Endothelial cell of umbilical vein (primary cell): ENCODE measurements around the gene MINK1. TPM values are rescaled to one million over a fixed set of nuclear protein-coding genes. Genes with fewer than 3 reads are reported as not detected.

Experiments
- BruUV-seq: library from RNA; stranded (reverse); fragments of 400-500 nt; replicated peaks from 2 replicates; lab custom pipeline; 2021; lab: Mats Ljungman, UMichigan
- CTCF ChIA-PET: fragments of 300-600, 350-600 bp; sonication (Branson Sonifier 250); formaldehyde crosslinking; loops from one replicate; lab custom pipeline; 2021; ENCODE audit warnings: antibody characterized with exemption, inconsistent platforms; lab: Charles Lee
- POLR2A ChIA-PET: fragments of 300-600, 350-600 bp; sonication (Branson Sonifier 250); formaldehyde crosslinking; loops from one replicate; lab custom pipeline; 2021; ENCODE audit warnings: antibody characterized with exemption, inconsistent platforms; lab: Charles Lee
- DNase-seq: peaks from one replicate; pipeline ENCODE4 v3.0.0-alpha.2; 2011; ENCODE audit warnings: low read depth, low spot score
- FAIRE-seq: peaks from 2 replicates; lab custom pipeline; 2011; peaks lifted over from hg19 to GRCh38; lab: Jason Lieb, UNC
- H2AFZ ChIP-seq: 2 replicates; pipeline ENCODE4 v1.6.0; 2012; ENCODE audit warnings: low read depth, low read length, control low read depth, inconsistent platforms
- H3K27ac ChIP-seq: 2 replicates; pipeline ENCODE4 v1.5.1; 2011; ENCODE audit warnings: low read depth, mild to moderate bottlenecking, control low read depth, low read length, moderate library complexity; ENCODE audit not compliant: insufficient read depth
- H3K27me3 ChIP-seq, 2 experiments: 2 replicates each; pipeline versions ENCODE4 v1.6.0 to v1.6.1; 2011; ENCODE audit warnings: low read length in 2 of 2, mixed read lengths in 1 of 2; ENCODE audit not compliant: control insufficient read depth in 2 of 2, insufficient read depth in 2 of 2
- H3K36me3 ChIP-seq, 2 experiments: 2 replicates in 1 of 2; 3 replicates in 1 of 2; pipeline ENCODE4 v1.5.1; 2011; ENCODE audit warnings: low read length in 2 of 2, mild to moderate bottlenecking in 1 of 2, moderate library complexity in 1 of 2; ENCODE audit not compliant: control insufficient read depth in 2 of 2, insufficient read depth in 2 of 2; ENCODE audit errors: extremely low read depth in 1 of 2
- H3K4me1 ChIP-seq: 3 replicates; pipeline ENCODE4 v1.5.1; 2011; ENCODE audit warnings: mild to moderate bottlenecking, low read length; ENCODE audit not compliant: control insufficient read depth, insufficient read depth; ENCODE audit errors: extremely low read depth
- H3K4me2 ChIP-seq: 2 replicates; pipeline ENCODE4 v1.6.1; 2011; ENCODE audit warnings: low read length, control low read depth, mixed read lengths; ENCODE audit not compliant: insufficient read depth
- H3K4me3 ChIP-seq, 3 experiments: fragments of 200-600 bp in 1 of 3; sonication (generic), shearing (Covaris generic) in 1 of 3; replicated peaks in 1 of 3; 2 replicates each; pipeline ENCODE4 v1.5.1; 2011 to 2016; ENCODE audit warnings: control low read depth in 3 of 3, low read length in 3 of 3, mild to moderate bottlenecking in 2 of 3, inconsistent platforms in 1 of 3, low read depth in 1 of 3, moderate library complexity in 1 of 3; ENCODE audit not compliant: insufficient read depth in 1 of 3
- H3K79me2 ChIP-seq: 2 replicates; pipeline ENCODE4 v1.6.0; 2012; ENCODE audit warnings: low read length, inconsistent platforms; ENCODE audit not compliant: control insufficient read depth, insufficient read depth
- H3K9ac ChIP-seq: replicated peaks from 2 replicates; pipeline ENCODE3; 2011; ENCODE audit warnings: low read length, control low read depth; ENCODE audit not compliant: insufficient read depth; ENCODE audit errors: extremely low read depth
- H3K9me1 ChIP-seq: replicated peaks from 3 replicates; pipeline ENCODE4 v1.6.0; 2011; ENCODE audit warnings: mild to moderate bottlenecking, low read length; ENCODE audit not compliant: control insufficient read depth, insufficient read depth; ENCODE audit errors: extremely low read depth
- H3K9me3 ChIP-seq: replicated peaks from 2 replicates; pipeline ENCODE4 v1.5.1; 2012; ENCODE audit warnings: low read length, inconsistent platforms; ENCODE audit not compliant: control insufficient read depth, insufficient read depth
- H4K20me1 ChIP-seq: replicated peaks from 2 replicates; pipeline ENCODE3; 2011; ENCODE audit warnings: mild to moderate bottlenecking, low read length; ENCODE audit not compliant: control insufficient read depth, insufficient read depth; ENCODE audit errors: extremely low read depth
- CTCF ChIP-seq, 2 donors: IDR thresholded peaks; 1 replicate in 1 of 2; 2 replicates in 1 of 2; pipeline ENCODE4 v1.5.1; 2011; ENCODE audit warnings: low read length in 2 of 2, mild to moderate bottlenecking in 2 of 2, moderate library complexity in 2 of 2, control low read depth in 1 of 2, inconsistent platforms in 1 of 2, low read depth in 1 of 2; ENCODE audit not compliant: insufficient read depth in 1 of 2; ENCODE audit errors: extremely low read depth in 1 of 2
- EZH2 ChIP-seq: IDR thresholded peaks from 2 replicates; pipeline ENCODE4 v1.6.1; 2012; ENCODE audit warnings: borderline replicate concordance, low read depth, mild to moderate bottlenecking, moderate library complexity, low read length, inconsistent platforms; ENCODE audit not compliant: severe bottlenecking
- FOS ChIP-seq: IDR thresholded peaks from 2 replicates; pipeline ENCODE4 v1.6.1; 2011; ENCODE audit warnings: mild to moderate bottlenecking, low read length, moderate library complexity, borderline replicate concordance; ENCODE audit not compliant: insufficient read depth
- GATA2 ChIP-seq: IDR thresholded peaks from 2 replicates; pipeline ENCODE4 v1.7.0; 2011; ENCODE audit warnings: low read depth, mild to moderate bottlenecking, moderate library complexity, mixed read lengths, low read length; ENCODE audit not compliant: insufficient read length, insufficient read depth
- JUN ChIP-seq: IDR thresholded peaks from 2 replicates; pipeline ENCODE4 v1.6.1; 2011; ENCODE audit warnings: borderline replicate concordance, low read depth; ENCODE audit not compliant: insufficient read length, insufficient read depth
- MAX ChIP-seq: IDR thresholded peaks from 2 replicates; pipeline ENCODE4 v1.6.1; 2011; ENCODE audit not compliant: insufficient read depth, insufficient read length
- MYC ChIP-seq: IDR thresholded peaks from one replicate; pipeline ENCODE4 v1.6.1; 2011; ENCODE audit warnings: mild to moderate bottlenecking, low read depth, low read length
- POLR2A ChIP-seq: IDR thresholded peaks from 2 replicates; pipeline ENCODE4 v1.6.1; 2012; ENCODE audit warnings: low read depth, mild to moderate bottlenecking, control low read depth, low read length
- POLR2AphosphoS5 ChIP-seq: IDR thresholded peaks from 2 replicates; pipeline ENCODE4 v1.6.1; 2012; ENCODE audit warnings: low read depth, mild to moderate bottlenecking, control low read depth, low read length, moderate library complexity; ENCODE audit not compliant: insufficient read depth
- dilution Hi-C: fragments of 300-500 bp; cut with MboI; formaldehyde crosslinking; loops from one replicate; pipeline ENCODE4 v1.15.0; 2019; ENCODE audit warnings: low sequenced_read_pairs; ENCODE audit not compliant: extremely low pct_ligation_motif_present
- intact Hi-C: fragments of 100-400 bp; cut with micrococcal nuclease; formaldehyde crosslinking; loops from one replicate; pipeline ENCODE4 v1.10.0; 2022
- polyA plus RNA-seq, 4 experiments: library from polyadenylated mRNA; depleted of rRNA in 3 of 4; stranded (reverse) in 3 of 4; unstranded in 1 of 4; fragments of >200 nt; gene quantifications; 2 replicates each; pipeline versions ENCODE4 v1.2.1 to v1.2.3, GENCODE V29; 2011 to 2012; ENCODE audit warnings: missing spikeins in 1 of 4
- total RNA-seq: library from RNA; stranded (reverse); gene quantifications from 2 replicates; pipeline ENCODE4 v1.2.3, GENCODE V29; 2021

MINK1 gene
- total and polyA plus RNA-seq, 2 donors (not counting 3 experiments of a cell fraction or from before 2014, with no cell fraction given), result 53.6 to 89.4 TPM

- no peak for FAIRE-seq
These were observed 21.7 kb upstream of the MINK1 start for GRCh38 chr17:4811471-4811870.

More at GRCh38 chr17:4811471-4811870, 21.7 kb upstream of the MINK1 start:
- Histone ChIP-seq H3K4me3 (no peak overlapping the region), H3K9me1 (no peaks in the 10 kb centered on the region), H2AFZ (no peak overlapping the region), H3K9ac (no peak overlapping the region), H3K4me1 (peaks cover 4% of the 10 kb centered on the region), H3K79me2 (no peaks in the 10 kb centered on the region), H3K27ac (no peak overlapping the region), H3K9me3 (no peaks in the 10 kb centered on the region), H3K4me2 (no peak overlapping the region), H3K36me3 (peaks cover 2 to 11% of the 10 kb centered on the region in 2 experiments), H4K20me1 (no peaks in the 10 kb centered on the region), H3K27me3 (no peaks in the 10 kb centered on the region)
- no peak for DNase-seq
- no TSS peak for BruUV-seq
- no peak for TF ChIP-seq JUN
- TF ChIP-seq MAX, result no peak
- TF ChIP-seq POLR2A, result no peak
- TF ChIP-seq CTCF (IDR thresholded peaks at IDR 0.05; ENCODE audit: extremely low read depth in 1 of 2, insufficient read depth in 1 of 2, low read depth in 1 of 2, low read length in 2 of 2), result no peak
- no peak for TF ChIP-seq EZH2
- TF ChIP-seq GATA2, result no peak
- TF ChIP-seq MYC, result no peak
- TF ChIP-seq FOS, result no peak
- TF ChIP-seq POLR2AphosphoS5, result no peak
- POLR2A ChIA-PET, result no interaction called here
- intact Hi-C loops (no loop called here), dilution Hi-C loops (no loop called here)
- CTCF ChIA-PET, result no interaction called here
